ENCODE results near the gene COTL1. TPM values are rescaled to one million over a fixed set of nuclear protein-coding genes. Genes with fewer than 3 reads are reported as not detected.
A peak's percentile ranks its signal among the peaks of the same experiment; 100 is the strongest.

Gene COTL1
- polyA plus RNA-seq, 4 donors = 43.6 to 166 (median 94.3) TPM

DNA sequence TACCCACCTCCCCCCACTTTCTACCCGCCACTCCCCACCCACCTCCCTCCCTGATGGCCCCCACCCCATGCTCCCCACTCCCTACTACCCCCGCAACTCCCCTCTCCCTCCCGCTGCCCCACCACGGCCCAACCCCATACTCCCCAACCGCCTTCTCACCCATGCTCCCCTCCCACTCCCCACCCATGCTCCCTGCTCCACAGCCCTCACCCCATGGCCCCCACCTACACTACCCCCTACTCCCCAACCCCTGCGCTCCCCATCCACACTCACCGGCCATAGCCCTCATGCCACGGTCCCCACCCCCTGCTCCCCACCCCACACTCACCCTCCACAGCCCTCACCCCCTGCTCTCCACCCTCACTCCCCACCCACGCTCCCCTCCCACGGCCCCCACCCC lies 13.9 kb downstream of the COTL1 start:
- Histone ChIP-seq H3K27me3 (ENCODE audit: control insufficient read depth in 3 of 3, insufficient read depth in 3 of 3, low read length in 3 of 3) (no peaks in the 10 kb centered on the region), H3K27ac (ENCODE audit: low read depth in 1 of 3, low read length in 2 of 3) (no peak overlapping the region), H3K4me1 (ENCODE audit: control insufficient read depth in 3 of 3, insufficient read depth in 2 of 3, low read depth in 1 of 3, low read length in 2 of 3) (peaks cover 2 to 22% (median 9%) of the 10 kb centered on the region in 3 donors), H3K4me3 (ENCODE audit: low read depth in 1 of 3, low read length in 3 of 3) (no peak overlapping the region), H3K36me3 (ENCODE audit: control insufficient read depth in 3 of 3, insufficient read depth in 2 of 3, low read depth in 1 of 3, low read length in 3 of 3) (peaks cover 0 to 34% (median 3%) of the 10 kb centered on the region in 3 donors), H3K9me3 (ENCODE audit: control insufficient read depth in 2 of 2, insufficient read depth in 1 of 2, low read depth in 1 of 2, low read length in 1 of 2) (peaks cover 0 to 11% of the 10 kb centered on the region in 2 donors)
- FAIRE-seq (no peak), DNase-seq (no peak)
- 58 to 79% (median 76%) methylated on average over 7 to 10 of the region's 10 CpGs for WGBS, 3 donors

DNA sequence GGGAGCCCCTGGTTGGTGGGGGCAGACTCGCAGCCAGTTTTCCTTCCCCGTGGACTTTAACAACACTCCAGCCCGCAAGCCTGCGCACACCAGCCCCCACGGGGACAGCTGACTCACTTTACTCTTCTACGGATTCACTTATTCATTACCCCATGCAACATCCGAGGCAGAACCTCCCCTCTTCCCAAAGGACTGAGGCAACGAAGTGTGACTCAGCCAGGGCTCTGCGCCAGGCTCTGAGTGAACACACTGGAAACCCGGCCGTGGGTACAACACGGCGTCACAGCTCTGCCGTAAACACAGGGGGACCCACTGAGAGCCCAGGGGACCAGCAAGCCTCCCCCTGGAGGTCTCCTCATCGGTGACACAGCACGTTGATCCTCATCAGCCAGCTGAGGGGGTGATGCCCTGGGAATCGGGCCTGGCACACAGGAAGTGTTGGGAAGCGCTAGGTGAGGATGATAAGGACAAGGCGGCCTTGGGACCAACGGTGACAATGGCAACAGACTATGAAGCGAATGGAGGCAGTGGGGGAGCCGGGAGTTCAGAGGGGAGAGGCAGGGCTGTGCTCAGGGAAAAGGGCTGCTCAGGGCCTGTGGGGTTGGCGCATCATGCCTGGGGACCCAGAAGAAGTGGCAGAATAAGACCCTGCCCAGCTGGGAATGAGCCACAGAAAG lies 14.6 kb downstream of the COTL1 start:
- H3K4me1 ChIP-seq (ENCODE audit: control insufficient read depth in 3 of 3, insufficient read depth in 2 of 3, low read depth in 1 of 3, low read length in 2 of 3) = peaks cover 2 to 23% (median 9%) of the 10 kb centered on the region in 3 donors
- WGBS, 3 donors = 51 to 60% (median 52%) methylated on average over 23 of the region's 23 CpGs
- peaks cover 0 to 32% (median 0%) of the 10 kb centered on the region in 3 donors for H3K36me3 ChIP-seq (ENCODE audit: control insufficient read depth in 3 of 3, insufficient read depth in 2 of 3, low read depth in 1 of 3, low read length in 3 of 3)
- H3K27me3 ChIP-seq (ENCODE audit: control insufficient read depth in 3 of 3, insufficient read depth in 3 of 3, low read length in 3 of 3) = no peaks in the 10 kb centered on the region
- H3K9me3 ChIP-seq (ENCODE audit: control insufficient read depth in 2 of 2, insufficient read depth in 1 of 2, low read depth in 1 of 2, low read length in 1 of 2) = peaks cover 0 to 11% of the 10 kb centered on the region in 2 donors
- DNase-seq (peak in 1 of 2 donors; percentile 20), FAIRE-seq (no peak)
- no peak overlapping the region for H3K4me3 ChIP-seq (ENCODE audit: low read depth in 1 of 3, low read length in 3 of 3)
- peak overlapping the region in 2 of 3 donors; percentile 45 to 89 for H3K27ac ChIP-seq (ENCODE audit: low read depth in 1 of 3, low read length in 2 of 3)

DNA sequence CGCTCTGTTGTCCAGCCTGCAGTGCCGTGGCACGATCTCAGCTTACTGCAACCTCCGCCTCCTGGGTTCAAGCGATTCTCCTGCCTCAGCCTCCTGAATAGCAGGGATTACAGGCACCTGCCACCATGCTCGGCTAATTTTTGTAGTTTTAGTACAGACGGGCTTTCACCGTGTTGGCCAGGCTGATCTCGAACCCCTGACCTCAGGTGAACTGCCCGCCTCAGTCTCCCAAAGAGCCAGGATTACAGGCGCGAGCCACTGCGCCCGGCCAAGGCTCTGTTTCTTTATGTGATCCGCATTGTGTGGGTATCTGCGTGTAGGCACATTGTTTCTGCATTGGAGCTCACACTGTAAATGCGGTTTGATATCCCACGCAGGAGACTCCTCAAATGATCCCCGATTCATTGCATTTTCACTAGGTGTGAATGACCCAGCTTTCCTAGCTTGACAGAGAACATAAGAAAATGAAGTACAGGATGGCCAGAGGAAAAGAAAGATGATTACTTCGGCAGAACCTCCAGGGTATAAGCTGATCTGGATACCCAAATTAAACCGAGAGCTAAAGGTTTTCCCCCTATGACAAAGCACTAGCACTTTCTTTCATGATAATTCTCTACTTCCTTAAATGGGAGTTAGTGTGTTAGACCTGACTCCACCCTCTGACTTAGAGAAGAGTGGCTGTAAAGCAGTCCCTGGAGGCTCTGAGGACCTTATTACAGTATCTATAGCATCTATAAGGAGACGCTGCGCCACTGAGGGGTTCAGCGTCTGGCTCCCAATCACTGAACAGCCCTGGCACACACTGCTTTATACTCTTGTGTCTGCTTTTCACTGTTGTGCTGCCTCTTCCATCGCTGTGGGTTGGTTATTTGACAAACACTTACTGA lies 17.3 kb downstream of the COTL1 start:
- Histone ChIP-seq H3K27me3 (ENCODE audit: control insufficient read depth in 3 of 3, insufficient read depth in 3 of 3, low read length in 3 of 3) (no peaks in the 10 kb centered on the region), H3K4me1 (ENCODE audit: control insufficient read depth in 3 of 3, insufficient read depth in 2 of 3, low read depth in 1 of 3, low read length in 2 of 3) (peaks cover 2 to 34% (median 4%) of the 10 kb centered on the region in 3 donors), H3K9me3 (ENCODE audit: control insufficient read depth in 2 of 2, insufficient read depth in 1 of 2, low read depth in 1 of 2, low read length in 1 of 2) (peaks cover 0 to 6% of the 10 kb centered on the region in 2 donors), H3K36me3 (ENCODE audit: control insufficient read depth in 3 of 3, insufficient read depth in 2 of 3, low read depth in 1 of 3, low read length in 3 of 3) (peaks cover 0 to 25% (median 0%) of the 10 kb centered on the region in 3 donors), H3K4me3 (ENCODE audit: low read depth in 1 of 3, low read length in 3 of 3) (no peak overlapping the region), H3K27ac (ENCODE audit: low read depth in 1 of 3, low read length in 2 of 3) (peak overlapping the region; percentile 62 to 80 (median 63))
- DNase-seq (peak in 1 of 2 donors; percentile 41), FAIRE-seq (no peak)
- WGBS, 3 donors = 59 to 76% (median 70%) methylated on average over 25 of the region's 25 CpGs

DNA sequence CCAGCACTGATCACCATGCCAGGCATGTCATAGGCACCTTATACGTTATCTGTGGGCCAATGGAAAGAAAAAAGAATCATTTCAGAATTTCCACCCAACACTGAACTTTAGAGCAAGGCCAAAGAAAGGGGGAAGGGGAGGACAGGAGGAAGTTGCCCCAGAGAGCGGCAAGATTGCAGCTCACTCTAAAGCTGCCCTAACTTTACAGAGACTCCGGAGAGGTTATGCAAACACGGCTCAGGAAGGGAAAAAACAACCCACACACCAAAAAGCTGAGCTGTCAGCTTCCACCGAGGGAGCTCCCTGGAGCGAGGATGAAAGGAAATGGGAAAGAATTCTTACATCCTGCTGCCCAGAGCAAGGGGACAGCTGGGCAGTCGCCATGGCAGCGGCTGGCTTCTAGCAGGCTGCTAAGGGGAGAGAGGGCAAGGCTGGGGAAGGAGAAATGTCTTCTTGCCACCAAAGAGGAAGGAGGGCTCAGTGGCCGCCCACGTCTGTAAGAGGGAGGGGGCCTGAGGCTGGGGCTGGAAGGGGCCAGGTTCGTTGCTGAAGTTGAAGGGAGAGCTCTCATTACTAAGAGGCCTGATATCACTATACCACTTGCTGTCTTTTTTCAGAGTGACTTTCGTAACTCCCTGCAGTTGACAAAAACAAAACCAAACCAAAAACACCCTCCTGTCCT lies 18.2 kb downstream of the COTL1 start:
- 14 to 26% (median 15%) methylated on average over 12 of the region's 12 CpGs for WGBS, 3 donors
- DNase-seq = peak; percentile 29 to 59
- Histone ChIP-seq H3K27me3 (ENCODE audit: control insufficient read depth in 3 of 3, insufficient read depth in 3 of 3, low read length in 3 of 3) (no peaks in the 10 kb centered on the region), H3K36me3 (ENCODE audit: control insufficient read depth in 3 of 3, insufficient read depth in 2 of 3, low read depth in 1 of 3, low read length in 3 of 3) (peaks cover 0 to 27% (median 0%) of the 10 kb centered on the region in 3 donors), H3K9me3 (ENCODE audit: control insufficient read depth in 2 of 2, insufficient read depth in 1 of 2, low read depth in 1 of 2, low read length in 1 of 2) (no peaks in the 10 kb centered on the region), H3K4me1 (ENCODE audit: control insufficient read depth in 3 of 3, insufficient read depth in 2 of 3, low read depth in 1 of 3, low read length in 2 of 3) (peaks cover 4 to 40% (median 4%) of the 10 kb centered on the region in 3 donors), H3K27ac (ENCODE audit: low read depth in 1 of 3, low read length in 2 of 3) (peak overlapping the region; percentile 62 to 88 (median 71)), H3K4me3 (ENCODE audit: low read depth in 1 of 3, low read length in 3 of 3) (peak overlapping the region in 1 of 3 donors; percentile 13)
- FAIRE-seq = no peak

DNA sequence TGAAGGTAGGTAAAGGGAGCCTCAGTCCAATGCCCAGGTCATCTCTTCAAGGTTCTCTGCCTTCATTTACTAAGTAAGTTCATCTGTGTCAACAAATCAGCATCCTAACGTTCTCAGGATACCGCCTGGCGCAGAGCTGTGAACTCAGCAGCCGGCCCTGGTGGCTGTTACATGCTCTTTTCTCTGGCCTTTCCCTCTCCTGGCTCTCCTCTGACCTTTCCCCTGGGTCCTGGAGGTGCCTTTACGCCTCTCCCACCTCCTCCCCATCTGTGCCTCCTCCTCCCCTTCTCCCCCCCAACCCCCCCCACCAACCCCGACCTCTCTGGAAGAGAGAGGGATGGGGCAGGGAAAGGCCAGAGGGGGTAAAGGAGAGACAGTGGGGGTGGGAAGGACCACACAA lies 19.5 kb downstream of the COTL1 start:
- peaks cover 0 to 22% (median 0%) of the 10 kb centered on the region in 3 donors for H3K36me3 ChIP-seq (ENCODE audit: control insufficient read depth in 3 of 3, insufficient read depth in 2 of 3, low read depth in 1 of 3, low read length in 3 of 3)
- H3K4me1 ChIP-seq (ENCODE audit: control insufficient read depth in 3 of 3, insufficient read depth in 2 of 3, low read depth in 1 of 3, low read length in 2 of 3) = peaks cover 4 to 48% (median 4%) of the 10 kb centered on the region in 3 donors
- no peaks in the 10 kb centered on the region for H3K27me3 ChIP-seq (ENCODE audit: control insufficient read depth in 3 of 3, insufficient read depth in 3 of 3, low read length in 3 of 3)
- no peak for FAIRE-seq
- no peaks in the 10 kb centered on the region for H3K9me3 ChIP-seq (ENCODE audit: control insufficient read depth in 2 of 2, insufficient read depth in 1 of 2, low read depth in 1 of 2, low read length in 1 of 2)
- DNase-seq = peak in 1 of 2 donors; percentile 19
- H3K27ac ChIP-seq (ENCODE audit: low read depth in 1 of 3, low read length in 2 of 3) = peak overlapping the region in 2 of 3 donors; percentile 15 to 34
- WGBS, 3 donors = 53 to 62% (median 56%) methylated on average over 5 to 6 of the region's 6 CpGs
- no peak overlapping the region for H3K4me3 ChIP-seq (ENCODE audit: low read depth in 1 of 3, low read length in 3 of 3)

DNA sequence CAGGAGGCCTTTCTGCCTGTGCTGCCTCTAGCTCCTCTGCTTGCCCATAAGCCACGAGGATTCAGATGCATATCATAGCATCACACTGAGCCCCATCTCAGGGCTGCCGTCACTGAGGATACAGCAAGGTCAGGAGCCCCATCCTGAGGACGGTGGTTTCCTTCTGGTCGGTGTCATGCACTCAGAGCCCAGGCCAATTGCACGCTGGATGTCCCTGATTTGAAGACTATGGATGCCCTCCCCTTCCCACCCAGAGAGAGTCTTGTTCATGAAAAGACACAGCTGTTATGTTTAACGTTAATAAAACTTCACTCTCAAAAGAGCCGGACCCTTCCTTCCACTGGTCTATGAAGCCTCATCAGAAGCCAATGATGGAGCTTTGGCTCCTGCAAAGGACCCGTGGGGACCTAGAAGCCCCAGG lies 19.9 kb downstream of the COTL1 start:
- Histone ChIP-seq H3K9me3 (ENCODE audit: control insufficient read depth in 2 of 2, insufficient read depth in 1 of 2, low read depth in 1 of 2, low read length in 1 of 2) (no peaks in the 10 kb centered on the region), H3K27me3 (ENCODE audit: control insufficient read depth in 3 of 3, insufficient read depth in 3 of 3, low read length in 3 of 3) (no peaks in the 10 kb centered on the region), H3K27ac (ENCODE audit: low read depth in 1 of 3, low read length in 2 of 3) (peak overlapping the region in 2 of 3 donors; percentile 34 to 49), H3K4me3 (ENCODE audit: low read depth in 1 of 3, low read length in 3 of 3) (no peak overlapping the region), H3K36me3 (ENCODE audit: control insufficient read depth in 3 of 3, insufficient read depth in 2 of 3, low read depth in 1 of 3, low read length in 3 of 3) (peaks cover 0 to 17% (median 0%) of the 10 kb centered on the region in 3 donors), H3K4me1 (ENCODE audit: control insufficient read depth in 3 of 3, insufficient read depth in 2 of 3, low read depth in 1 of 3, low read length in 2 of 3) (peaks cover 4 to 48% (median 4%) of the 10 kb centered on the region in 3 donors)
- DNase-seq (peak in 1 of 2 donors; percentile 21), FAIRE-seq (no peak)
- WGBS, 3 donors = 43 to 53% (median 44%) methylated on average over 8 of the region's 8 CpGs

DNA sequence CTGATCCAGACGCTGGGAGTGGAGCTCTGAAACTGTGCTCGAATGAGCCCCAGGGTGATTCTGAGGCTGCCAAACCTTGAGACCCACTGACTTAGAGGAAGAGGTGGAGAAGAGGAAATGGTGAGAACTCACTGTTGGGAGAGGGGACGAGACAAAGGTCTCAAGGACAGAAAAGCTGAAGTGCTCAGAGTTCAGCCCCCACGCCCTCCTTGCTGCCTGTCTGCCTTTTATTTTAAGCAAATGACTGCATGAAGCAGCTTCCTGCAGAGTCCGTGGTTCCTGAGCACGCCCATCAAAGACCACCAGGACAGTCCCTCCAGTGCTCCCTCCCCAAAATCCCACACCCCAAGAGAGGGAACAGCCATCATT lies 20.4 kb downstream of the COTL1 start:
- no peaks in the 10 kb centered on the region for H3K9me3 ChIP-seq (ENCODE audit: control insufficient read depth in 2 of 2, insufficient read depth in 1 of 2, low read depth in 1 of 2, low read length in 1 of 2)
- peaks cover 4 to 48% (median 4%) of the 10 kb centered on the region in 3 donors for H3K4me1 ChIP-seq (ENCODE audit: control insufficient read depth in 3 of 3, insufficient read depth in 2 of 3, low read depth in 1 of 3, low read length in 2 of 3)
- peak overlapping the region in 2 of 3 donors; percentile 34 to 49 for H3K27ac ChIP-seq (ENCODE audit: low read depth in 1 of 3, low read length in 2 of 3)
- DNase-seq = peak in 1 of 2 donors; percentile 57
- no peak for FAIRE-seq
- no peaks in the 10 kb centered on the region for H3K27me3 ChIP-seq (ENCODE audit: control insufficient read depth in 3 of 3, insufficient read depth in 3 of 3, low read length in 3 of 3)
- WGBS, 3 donors = 27 to 28% (median 28%) methylated on average over 6 of the region's 6 CpGs
- H3K4me3 ChIP-seq (ENCODE audit: low read depth in 1 of 3, low read length in 3 of 3) = no peak overlapping the region
- H3K36me3 ChIP-seq (ENCODE audit: control insufficient read depth in 3 of 3, insufficient read depth in 2 of 3, low read depth in 1 of 3, low read length in 3 of 3) = peaks cover 0 to 15% (median 0%) of the 10 kb centered on the region in 3 donors

Data from small intestine (tissue), 7 donors.